ENCODE data around the gene SLC6A19. TPM values are rescaled to one million over a fixed set of nuclear protein-coding genes. Genes with fewer than 3 reads are reported as not detected.

SLC6A19 gene
- total RNA-seq, 1 experiment from 2014 or later: not detected

GRCh38 chr5:1180841-1181271 is 20.5 kb upstream of the SLC6A19 start:
- DNase-seq: no peak
- Histone ChIP-seq H3K4me1 (ENCODE audit: insufficient read depth, low read length) (no peaks in the 10 kb centered on the region), H3K36me3 (ENCODE audit: low read depth, low read length) (no peaks in the 10 kb centered on the region), H3F3A (ENCODE audit: low read length, unreplicated experiment) (no peaks in the 10 kb centered on the region), H3K9me2 (replicated peaks; ENCODE audit: low read length) (no peaks in the 10 kb centered on the region), H3K4me2 (ENCODE audit: low read length) (no peak overlapping the region), H3K9me3 (ENCODE audit: low read length) (no peaks in the 10 kb centered on the region), H3K4me3 (ENCODE audit: low read length) (no peak overlapping the region), H3K79me2 (ENCODE audit: low read length) (no peaks in the 10 kb centered on the region), H2AFZ (ENCODE audit: low read length) (no peak overlapping the region), H3K9ac (ENCODE audit: low read length) (no peak overlapping the region), H3K27me3 (ENCODE audit: low read length) (0 out of 2 replicates have a peak, but pooled peaks cover 3% of the 10 kb centered on the region), H4K20me1 (ENCODE audit: low read length) (no peaks in the 10 kb centered on the region), H3K27ac (ENCODE audit: low read length) (no peak overlapping the region)
- ChIA-PET POLR2A (ENCODE audit: unreplicated experiment) (no interaction called here), CTCF (no interaction called here)
- no peak for ATAC-seq
- intact Hi-C loops (cut with micrococcal nuclease): no loop called here
- TF ChIP-seq, protein P1, sequence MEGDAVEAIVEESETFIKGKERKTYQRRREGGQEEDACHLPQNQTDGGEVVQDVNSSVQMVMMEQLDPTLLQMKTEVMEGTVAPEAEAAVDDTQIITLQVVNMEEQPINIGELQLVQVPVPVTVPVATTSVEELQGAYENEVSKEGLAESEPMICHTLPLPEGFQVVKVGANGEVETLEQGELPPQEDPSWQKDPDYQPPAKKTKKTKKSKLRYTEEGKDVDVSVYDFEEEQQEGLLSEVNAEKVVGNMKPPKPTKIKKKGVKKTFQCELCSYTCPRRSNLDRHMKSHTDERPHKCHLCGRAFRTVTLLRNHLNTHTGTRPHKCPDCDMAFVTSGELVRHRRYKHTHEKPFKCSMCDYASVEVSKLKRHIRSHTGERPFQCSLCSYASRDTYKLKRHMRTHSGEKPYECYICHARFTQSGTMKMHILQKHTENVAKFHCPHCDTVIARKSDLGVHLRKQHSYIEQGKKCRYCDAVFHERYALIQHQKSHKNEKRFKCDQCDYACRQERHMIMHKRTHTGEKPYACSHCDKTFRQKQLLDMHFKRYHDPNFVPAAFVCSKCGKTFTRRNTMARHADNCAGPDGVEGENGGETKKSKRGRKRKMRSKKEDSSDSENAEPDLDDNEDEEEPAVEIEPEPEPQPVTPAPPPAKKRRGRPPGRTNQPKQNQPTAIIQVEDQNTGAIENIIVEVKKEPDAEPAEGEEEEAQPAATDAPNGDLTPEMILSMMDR (conservative IDR thresholded peaks at IDR 0.05; ENCODE audit: low read depth, low read length): no peak
- TF ChIP-seq EZH2 (IDR thresholded peaks at IDR 0.05; ENCODE audit: low read length, unreplicated experiment) (no peak), EZH2phosphoT487 (IDR thresholded peaks at IDR 0.05; ENCODE audit: borderline replicate concordance, low read length) (no peak)
- BruUV-seq (replicated peaks): no TSS peak

DNA sequence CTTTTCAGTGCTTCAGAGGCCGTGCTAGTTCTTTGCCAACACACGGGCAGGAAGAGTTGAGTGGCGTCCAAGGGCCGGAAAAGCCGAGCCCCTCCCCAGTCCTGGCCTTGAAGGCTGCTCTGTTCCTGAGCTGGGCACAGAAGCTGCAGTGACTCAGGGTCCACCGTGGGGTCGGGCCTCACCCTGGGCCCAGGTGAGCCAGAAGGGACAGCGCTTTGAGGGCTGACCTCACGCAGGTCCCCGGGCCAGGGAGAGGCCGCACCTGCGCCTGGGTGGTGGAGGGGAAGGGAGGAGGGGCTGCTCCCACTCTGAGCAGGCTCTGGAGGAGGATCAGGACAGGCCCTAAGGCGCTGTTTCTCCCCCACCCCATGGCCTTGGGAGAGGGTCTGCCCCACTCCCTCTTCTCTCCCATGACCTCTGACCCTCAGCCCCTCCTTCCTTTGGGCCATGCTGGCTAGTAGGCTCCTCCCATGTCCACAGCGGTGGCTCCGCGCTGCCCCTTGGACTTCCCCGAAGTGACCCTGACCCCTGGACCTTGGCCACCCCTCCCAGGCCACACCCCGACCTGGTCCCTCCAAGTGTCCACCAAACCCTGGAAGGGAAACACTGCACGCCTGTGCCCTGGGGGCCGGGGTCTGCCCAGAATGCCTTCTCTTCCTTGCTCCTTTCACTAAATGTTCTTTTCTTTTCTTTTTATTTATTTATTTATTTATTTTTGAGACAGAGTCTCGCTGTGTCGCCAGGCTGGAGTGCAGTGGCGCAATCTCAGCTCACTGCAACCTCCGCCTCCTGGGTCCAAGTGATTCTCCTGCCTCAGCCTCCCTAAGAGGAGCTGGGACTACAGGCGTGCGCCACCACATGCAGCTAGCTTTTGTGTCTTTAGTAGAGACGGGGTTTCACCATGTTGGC is 19.7 kb upstream of the SLC6A19 start:
- no peaks in the 10 kb centered on the region for H4K20me1 ChIP-seq (ENCODE audit: low read length)
- H3K79me2 ChIP-seq (ENCODE audit: low read length): no peaks in the 10 kb centered on the region
- H3F3A ChIP-seq (ENCODE audit: low read length, unreplicated experiment): no peaks in the 10 kb centered on the region
- ATAC-seq (no peak), DNase-seq (no peak)
- H3K9ac ChIP-seq (ENCODE audit: low read length): no peak overlapping the region
- H3K9me2 ChIP-seq (replicated peaks; ENCODE audit: low read length): no peaks in the 10 kb centered on the region
- POLR2A ChIA-PET (ENCODE audit: unreplicated experiment): no interaction called here
- no peaks in the 10 kb centered on the region for H3K36me3 ChIP-seq (ENCODE audit: low read depth, low read length)
- no peak overlapping the region for H3K4me2 ChIP-seq (ENCODE audit: low read length)
- CTCF ChIA-PET: no interaction called here
- no peak overlapping the region for H2AFZ ChIP-seq (ENCODE audit: low read length)
- H3K4me1 ChIP-seq (ENCODE audit: insufficient read depth, low read length): no peaks in the 10 kb centered on the region
- no peak overlapping the region for H3K27ac ChIP-seq (ENCODE audit: low read length)
- BruUV-seq (replicated peaks): no TSS peak
- H3K9me3 ChIP-seq (ENCODE audit: low read length): no peaks in the 10 kb centered on the region
- peaks cover 8% of the 10 kb centered on the region for H3K27me3 ChIP-seq (ENCODE audit: low read length)
- H3K4me3 ChIP-seq (ENCODE audit: low read length): no peak overlapping the region
- TF ChIP-seq, protein P1 (conservative IDR thresholded peaks at IDR 0.05; ENCODE audit: low read depth, low read length): no peak
- TF ChIP-seq EZH2 (IDR thresholded peaks at IDR 0.05; ENCODE audit: low read length, unreplicated experiment) (no peak), EZH2phosphoT487 (IDR thresholded peaks at IDR 0.05; ENCODE audit: borderline replicate concordance, low read length) (no peak)
- intact Hi-C loops (cut with micrococcal nuclease): no loop called here

GRCh38 chr5:1182360-1182632 is 19.1 kb upstream of the SLC6A19 start:
- Histone ChIP-seq H3K79me2 (ENCODE audit: low read length) (no peaks in the 10 kb centered on the region), H3K27ac (ENCODE audit: low read length) (no peak overlapping the region), H3K27me3 (ENCODE audit: low read length) (peaks cover 10% of the 10 kb centered on the region), H3K36me3 (ENCODE audit: low read depth, low read length) (no peaks in the 10 kb centered on the region), H3F3A (ENCODE audit: low read length, unreplicated experiment) (no peaks in the 10 kb centered on the region), H4K20me1 (ENCODE audit: low read length) (no peaks in the 10 kb centered on the region), H3K4me1 (ENCODE audit: insufficient read depth, low read length) (no peaks in the 10 kb centered on the region), H3K4me2 (ENCODE audit: low read length) (no peak overlapping the region), H3K9me3 (ENCODE audit: low read length) (no peaks in the 10 kb centered on the region), H3K9me2 (replicated peaks; ENCODE audit: low read length) (no peaks in the 10 kb centered on the region), H3K9ac (ENCODE audit: low read length) (no peak overlapping the region), H3K4me3 (ENCODE audit: low read length) (no peak overlapping the region), H2AFZ (ENCODE audit: low read length) (no peak overlapping the region)
- no TSS peak for BruUV-seq (replicated peaks)
- intact Hi-C loops (cut with micrococcal nuclease): no loop called here
- TF ChIP-seq EZH2phosphoT487 (IDR thresholded peaks at IDR 0.05; ENCODE audit: borderline replicate concordance, low read length) (no peak), EZH2 (IDR thresholded peaks at IDR 0.05; ENCODE audit: low read length, unreplicated experiment) (no peak)
- TF ChIP-seq, protein P1 (conservative IDR thresholded peaks at IDR 0.05; ENCODE audit: low read depth, low read length): no peak
- no peak for ATAC-seq
- no peak for DNase-seq
- ChIA-PET CTCF (no interaction called here), POLR2A (ENCODE audit: unreplicated experiment) (no interaction called here)
